Posterior cingulate gyrus (tissue), 11 donors: ENCODE data around the gene OTULINL.

Experiments used
- DNase-seq, 10 donors: peaks; one replicate each; pipeline versions ENCODE4 v3.0.0 to v3.0.0-alpha.2; 2020 to 2021; ENCODE audit warnings: mixed read lengths in 3 of 10
- intact Hi-C: fragments of 100-400 bp; cut with DNase I; formaldehyde crosslinking; loops from one replicate; pipeline ENCODE4 v1.15.1; 2023

Gene OTULINL

DNA sequence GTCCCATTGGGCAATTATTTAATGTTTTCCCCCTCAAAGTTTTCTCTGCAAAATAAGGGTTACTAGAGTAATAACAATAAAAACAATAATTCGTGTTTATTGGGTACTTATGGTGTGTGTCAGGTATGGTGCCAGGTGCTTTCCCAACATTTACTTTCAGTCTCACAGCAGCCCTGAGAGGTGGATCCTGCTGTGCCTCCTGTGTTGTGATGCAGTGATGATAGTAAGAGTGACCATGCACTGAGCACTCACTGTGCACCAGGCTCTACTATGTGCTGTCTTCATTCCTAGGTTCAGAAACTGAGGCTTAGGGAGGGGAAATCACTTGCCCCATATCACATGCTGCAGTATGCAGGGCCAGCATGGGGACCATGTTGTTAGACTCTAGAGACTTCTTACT lies 15.5 kb downstream of the OTULINL start:
- intact Hi-C loops = no loop called here
- DNase-seq = no peak

- no peak for DNase-seq
- intact Hi-C loops = no loop called here
Observed at GRCh38 chr5:14598225-14598624, 16.6 kb downstream of the OTULINL start.

DNA sequence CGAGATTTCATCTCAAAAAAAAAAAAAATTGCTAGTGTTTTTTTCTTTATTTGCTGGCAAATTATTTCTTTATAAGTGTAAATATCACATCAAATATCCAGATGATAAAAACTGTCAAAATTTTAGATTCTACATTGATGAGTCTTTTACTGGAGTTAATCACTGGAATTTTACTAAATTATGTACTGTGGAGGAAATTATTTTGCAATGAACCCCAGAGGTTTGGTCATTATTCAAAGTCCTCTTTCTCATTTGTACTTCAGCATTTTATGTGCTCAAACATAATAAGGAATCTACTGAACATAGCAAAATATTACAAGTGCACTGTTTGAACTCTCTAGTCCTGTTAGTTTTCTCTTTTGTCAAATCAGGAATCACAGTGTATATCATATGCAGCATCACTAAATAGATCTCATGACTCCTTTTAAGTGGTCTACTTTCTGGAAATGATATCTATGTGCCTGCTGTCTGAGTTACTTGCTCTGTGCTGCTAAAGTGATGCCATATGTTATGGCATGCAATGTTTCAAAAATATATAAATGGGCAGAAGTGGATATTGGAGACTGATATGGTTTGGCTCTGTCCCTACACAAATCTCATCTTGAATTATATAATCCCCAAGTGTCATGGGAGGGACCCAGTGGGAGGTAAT lies 18.0 kb downstream of the OTULINL start:
- no peak for DNase-seq
- intact Hi-C loops = no loop called here

DNA sequence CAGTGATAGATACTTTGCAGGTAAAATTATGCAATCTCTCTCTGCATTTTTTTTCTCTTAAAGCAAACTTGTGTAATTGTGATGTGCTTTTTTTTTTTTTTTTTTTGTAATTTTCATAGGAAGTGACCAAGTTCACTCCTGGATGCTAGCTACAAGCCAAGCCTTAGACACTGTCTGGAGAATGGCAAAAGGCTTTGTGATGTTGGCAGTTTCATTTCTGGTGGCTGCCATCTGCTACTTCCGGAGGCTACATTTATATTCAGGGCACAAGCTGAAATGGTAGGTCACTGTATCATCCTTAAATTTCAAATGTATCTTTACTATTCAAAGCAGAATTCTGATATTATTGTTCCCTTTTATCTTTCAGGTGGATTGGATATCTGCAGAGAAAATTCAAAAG lies 19.3 kb downstream of the OTULINL start:
- DNase-seq = no peak
- intact Hi-C loops = no loop called here

- intact Hi-C loops = no loop called here
- DNase-seq = no peak
Observed at GRCh38 chr5:14603141-14603540, 21.5 kb downstream of the OTULINL start.

- DNase-seq = no peak
- intact Hi-C loops = no loop called here
Observed at GRCh38 chr5:14607104-14607503, 25.5 kb downstream of the OTULINL start.

GRCh38 chr5:14608169-14608568 lies 26.6 kb downstream of the OTULINL start:
- no peak for DNase-seq
- intact Hi-C loops = no loop called here

GRCh38 chr5:14611737-14612136 lies 30.1 kb downstream of the OTULINL start:
- intact Hi-C loops = no loop called here
- DNase-seq = no peak

GRCh38 chr5:14614490-14614889 lies 32.9 kb downstream of the OTULINL start:
- intact Hi-C loops = no loop called here
- no peak for DNase-seq

DNA sequence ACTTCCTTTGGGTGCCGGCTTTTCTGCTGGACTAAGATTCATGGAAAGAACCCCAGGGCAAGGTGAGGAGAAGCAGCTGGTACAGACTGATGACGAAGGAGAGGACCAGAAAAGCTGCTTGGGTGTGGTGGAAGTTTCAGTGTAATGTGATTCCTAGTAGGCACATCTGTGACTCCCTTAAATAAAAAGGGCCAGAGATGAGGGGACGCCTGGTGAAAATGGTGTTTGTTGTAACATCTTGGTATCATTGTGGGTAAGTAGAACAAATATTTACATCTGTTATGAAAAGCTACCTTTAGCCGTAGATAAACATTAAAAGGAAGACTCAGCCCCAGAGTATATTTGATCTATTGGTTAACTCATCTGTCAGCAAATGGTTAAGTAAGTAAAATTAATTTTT lies 33.8 kb downstream of the OTULINL start:
- DNase-seq = no peak
- intact Hi-C loops = no loop called here

DNA sequence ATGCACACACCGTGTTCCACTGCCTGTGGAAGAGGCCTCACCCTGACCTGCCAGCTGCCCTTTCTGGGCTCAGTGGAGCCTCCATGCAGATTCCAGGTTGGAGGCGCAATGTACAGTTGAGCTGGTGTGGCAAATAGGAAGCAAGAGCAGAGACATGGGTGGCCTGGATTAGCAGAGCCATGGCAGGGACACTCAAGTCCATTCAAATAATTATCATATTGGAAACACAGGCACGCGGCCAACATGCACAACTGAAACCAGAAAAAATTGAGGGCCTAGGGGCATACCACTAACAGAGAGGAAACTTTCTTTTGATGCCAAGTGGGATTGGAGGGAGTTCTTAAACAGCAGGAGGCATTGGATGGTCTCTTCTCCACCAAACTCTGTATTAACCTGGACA lies 35.8 kb downstream of the OTULINL start:
- intact Hi-C loops = no loop called here

GRCh38 chr5:14627270-14627669 lies 45.7 kb downstream of the OTULINL start:
- DNase-seq = no peak
- intact Hi-C loops = no loop called here

More for the DNA sequence above, 35.8 kb downstream of the OTULINL start:
- DNase-seq = no peak

GRCh38 chr5:14628346-14628745 lies 46.8 kb downstream of the OTULINL start:
- DNase-seq = no peak
- intact Hi-C loops = no loop called here

DNA sequence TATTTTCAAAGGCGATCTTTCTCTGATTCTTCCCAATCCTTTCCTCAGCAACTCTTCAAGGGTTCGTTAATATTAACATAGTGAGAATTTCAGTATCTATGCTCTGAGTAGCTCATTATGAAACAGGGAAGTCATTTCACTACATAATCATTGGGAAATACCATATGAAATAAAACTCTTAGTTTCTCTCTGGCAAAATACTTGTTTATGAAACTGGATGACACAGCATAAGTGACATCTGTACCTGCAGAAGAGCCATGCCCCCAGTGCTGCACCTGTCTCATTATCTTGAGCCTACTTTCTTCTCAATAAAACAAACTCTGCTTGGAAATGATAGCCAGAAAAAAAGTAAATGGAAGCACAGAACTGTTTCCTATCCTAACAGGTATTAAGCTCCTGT lies 49.1 kb downstream of the OTULINL start:
- no peak for DNase-seq
- intact Hi-C loops = no loop called here

DNA sequence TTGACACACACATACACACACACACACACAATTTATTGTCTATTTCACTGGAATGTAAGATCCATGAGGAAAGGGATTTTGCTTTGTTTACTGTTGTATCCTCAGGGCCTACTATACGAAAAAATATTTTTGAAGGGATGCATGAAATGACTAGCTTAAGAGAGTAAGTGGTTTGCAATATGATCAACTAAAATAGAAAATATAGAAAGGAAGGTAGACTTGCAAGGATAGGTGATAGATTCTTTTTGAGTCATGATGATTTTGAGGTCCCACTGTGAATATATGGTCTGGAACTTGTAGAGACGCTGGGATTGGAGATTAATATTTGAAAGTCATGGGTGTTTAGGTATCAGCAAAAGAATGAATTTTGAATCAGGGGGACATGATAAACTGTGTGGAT lies 54.1 kb downstream of the OTULINL start:
- no peak for DNase-seq
- intact Hi-C loops = no loop called here

GRCh38 chr5:14640765-14641164 lies 59.2 kb downstream of the OTULINL start:
- intact Hi-C loops = no loop called here
- DNase-seq = no peak

DNA sequence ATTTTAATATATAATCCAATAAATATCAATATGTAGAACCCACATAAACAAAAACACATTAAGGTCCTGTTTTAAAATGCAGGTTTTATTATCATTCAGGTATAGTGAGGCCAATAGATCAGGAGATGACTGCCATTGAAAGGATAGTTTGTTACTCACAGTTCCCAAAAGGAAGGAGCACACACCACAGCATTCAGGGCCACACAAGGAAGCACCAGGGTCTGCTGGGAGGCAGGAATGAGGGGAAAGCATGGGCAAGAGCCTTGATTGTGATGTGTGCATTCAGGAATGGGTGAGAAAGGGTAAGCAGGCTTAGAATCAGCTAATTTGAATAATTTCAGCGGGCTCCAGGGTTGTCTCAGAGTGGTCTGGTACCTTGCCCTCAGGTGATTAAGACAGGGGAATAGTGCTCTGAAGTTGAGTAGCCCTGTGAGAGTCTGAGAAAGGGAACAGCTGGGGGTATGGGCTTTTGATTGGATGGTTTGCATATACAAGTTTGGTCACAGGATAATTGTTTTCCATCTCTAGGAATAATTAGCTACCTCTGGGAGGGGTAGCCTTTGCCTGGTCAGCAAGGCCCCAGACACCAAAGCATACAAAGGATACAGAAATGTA lies 63.1 kb downstream of the OTULINL start:
- intact Hi-C loops = loop anchor here (5.0 kb wide), 1 partner anchor 657 kb away; no protein-coding TSS in a partner anchor
- no peak for DNase-seq

DNA sequence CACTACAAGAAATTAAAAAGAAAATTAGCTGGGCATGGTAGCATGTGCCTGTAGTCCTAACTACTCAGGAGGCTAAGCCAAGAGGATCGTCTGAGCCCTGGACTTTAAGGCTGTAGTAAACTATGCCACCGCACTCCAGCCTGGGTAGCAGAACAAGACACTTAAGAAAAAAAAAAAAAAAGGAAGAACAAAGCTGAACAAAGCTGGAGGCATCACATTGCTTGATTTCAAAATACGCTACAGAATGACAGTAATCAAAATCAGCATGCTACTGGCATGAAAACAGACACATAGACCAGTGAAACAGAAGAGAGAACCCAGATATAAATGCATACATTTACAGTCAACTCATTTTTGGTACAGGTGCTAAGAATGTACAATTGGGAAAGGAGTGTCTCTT lies 68.5 kb downstream of the OTULINL start:
- DNase-seq = no peak
- intact Hi-C loops = no loop called here

- no peak for DNase-seq
- intact Hi-C loops = no loop called here
Observed at GRCh38 chr5:14655146-14655741, 73.7 kb downstream of the OTULINL start.

GRCh38 chr5:14656898-14657297 lies 75.3 kb downstream of the OTULINL start:
- DNase-seq = no peak
- intact Hi-C loops = no loop called here

GRCh38 chr5:14659821-14660607 lies 78.4 kb downstream of the OTULINL start:
- intact Hi-C loops = loop anchor here (5.0 to 10.0 kb wide), 2 partner anchors 212 to 515 kb away; partner anchors contain the start of genes ANKH and TRIO
- DNase-seq = no peak
